NCI-H2227 treated with DMSO at 0.1 percent for 48 hours (cell line): Measurements from ENCODE around the gene FMNL2.

Experiments
- DNase-seq: peaks from one replicate; lab custom pipeline; 2025; lab: John Stamatoyannopoulos, UW

The FMNL2 gene

DNA sequence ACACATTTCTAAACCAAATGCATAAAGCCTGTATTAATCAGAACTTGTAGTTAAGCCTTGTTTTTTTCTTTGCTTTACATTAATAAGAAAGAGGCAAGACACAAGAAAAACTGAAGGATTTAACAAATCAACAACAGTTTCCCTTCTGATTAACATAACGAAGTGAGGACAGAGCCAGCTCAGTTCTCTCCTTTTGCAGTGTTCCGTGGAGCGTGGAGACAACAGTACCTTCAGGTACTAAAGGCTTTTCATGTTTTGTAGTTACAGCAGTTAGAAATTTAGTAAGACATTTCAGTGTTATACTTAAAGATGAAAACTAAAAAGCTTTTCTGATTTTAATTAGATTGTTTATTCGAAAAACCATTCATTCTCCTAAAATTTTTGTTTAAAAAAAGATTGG is 115.2 kb downstream of the FMNL2 start:
- no peak for DNase-seq

DNA sequence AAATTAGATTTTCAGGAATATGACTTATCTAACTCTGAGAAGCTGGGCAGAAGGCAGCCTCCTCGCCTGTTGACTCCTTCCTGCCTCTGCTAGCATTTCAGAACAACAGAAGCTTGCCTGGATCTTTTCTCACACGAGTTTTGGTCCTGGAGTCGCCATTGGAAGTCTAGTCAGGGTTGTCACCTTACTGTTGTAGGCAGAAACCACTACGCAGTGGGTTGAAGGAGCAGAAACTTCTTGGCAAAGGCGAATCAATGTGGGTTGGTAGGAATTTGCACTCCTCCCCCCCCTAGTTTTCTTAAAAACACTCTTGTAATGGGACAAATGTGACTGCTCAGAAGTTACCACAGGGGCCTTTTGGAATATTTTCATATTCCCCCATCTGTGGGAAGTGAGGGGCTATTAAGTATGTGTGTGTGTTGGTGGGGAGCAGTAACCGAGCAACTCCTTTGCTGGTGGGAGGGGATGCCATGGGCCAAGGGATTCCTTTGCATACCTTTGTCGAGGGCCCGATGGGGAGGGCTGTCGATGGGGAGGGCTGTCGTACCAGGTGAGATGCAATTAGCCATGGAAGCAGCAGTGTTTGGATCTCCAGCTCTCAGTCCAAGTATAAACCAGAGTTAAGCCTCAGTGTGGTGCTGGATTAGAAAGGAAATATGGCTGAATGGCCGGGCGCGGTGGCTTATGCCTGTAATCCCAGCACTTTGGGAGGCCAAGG is 117.4 kb downstream of the FMNL2 start:
- no peak for DNase-seq

DNA sequence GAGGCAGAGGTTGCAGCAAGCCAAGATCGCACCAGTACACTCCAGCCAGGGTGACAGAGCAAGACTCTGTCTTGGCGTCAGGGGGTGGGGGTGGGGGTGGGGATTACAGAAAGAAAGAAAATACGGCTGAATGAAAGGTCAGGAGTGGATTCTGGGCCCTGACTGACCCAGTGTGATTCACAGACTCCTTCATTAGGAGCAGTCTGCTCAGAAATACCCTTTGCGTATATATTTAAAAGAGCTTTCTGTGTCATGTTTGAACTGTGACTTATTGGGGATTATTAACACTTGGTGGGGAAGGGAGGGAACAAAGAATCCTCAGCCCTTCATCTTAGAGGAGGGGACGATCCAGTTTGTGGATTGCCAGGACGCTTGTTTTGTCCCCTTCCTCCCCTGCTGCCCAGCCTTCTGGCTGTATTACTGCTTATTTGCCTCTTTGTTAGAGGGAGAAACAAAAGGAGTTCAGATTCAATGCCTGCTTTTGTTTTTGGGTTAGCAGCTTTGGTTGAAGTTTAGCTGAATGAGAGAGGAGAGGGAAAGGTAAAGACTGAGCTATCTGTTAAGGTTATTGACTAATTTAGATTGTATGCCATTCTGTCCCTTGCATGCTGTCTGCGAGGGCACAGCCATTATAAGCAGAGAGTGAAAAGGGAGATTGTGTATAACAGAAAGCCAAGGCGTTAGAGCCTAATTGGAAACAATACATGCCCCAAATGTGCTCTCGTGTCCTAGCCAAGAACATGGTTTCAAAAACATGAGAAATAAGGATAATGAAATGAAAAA is 118.3 kb downstream of the FMNL2 start:
- no peak for DNase-seq

DNA sequence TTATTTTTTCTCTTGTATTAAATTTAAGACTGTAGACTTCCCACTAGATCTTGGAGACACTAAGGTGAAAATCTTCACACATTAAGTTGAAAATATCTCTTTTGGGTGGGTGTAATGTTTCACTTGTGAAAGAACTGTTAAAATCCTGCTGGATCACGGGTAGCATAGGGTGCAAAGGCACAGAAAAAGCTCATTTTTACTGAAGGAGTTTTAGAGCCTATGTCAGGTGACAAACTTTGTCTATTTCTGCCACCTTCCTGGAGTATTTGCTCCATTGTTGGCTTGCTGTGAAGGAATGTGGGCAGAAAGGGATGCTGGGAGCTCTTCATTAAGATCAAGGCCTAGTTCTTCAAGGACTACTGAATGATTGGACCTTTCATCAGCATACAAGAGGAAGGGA is 119.4 kb downstream of the FMNL2 start:
- DNase-seq: no peak

DNA sequence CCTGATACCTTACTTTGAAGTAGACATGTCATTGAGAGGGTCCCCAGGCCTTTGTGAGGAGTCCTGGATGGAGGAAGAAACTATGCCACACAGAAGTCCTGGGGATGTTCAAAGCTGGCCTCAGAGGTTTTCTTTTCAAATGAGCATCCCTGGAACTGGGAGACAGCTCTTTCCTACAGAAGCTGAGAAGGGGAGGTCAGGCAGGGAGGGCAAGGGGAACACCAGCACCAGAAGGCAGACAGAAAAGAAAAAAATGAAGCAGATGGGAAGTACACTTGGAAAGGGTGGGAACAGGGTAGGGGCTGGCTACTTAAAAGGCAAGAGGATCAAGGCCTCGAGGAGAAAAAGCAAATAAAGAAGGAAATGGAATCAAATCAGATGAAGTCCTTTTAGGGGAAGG is 120.0 kb downstream of the FMNL2 start:
- no peak for DNase-seq

DNA sequence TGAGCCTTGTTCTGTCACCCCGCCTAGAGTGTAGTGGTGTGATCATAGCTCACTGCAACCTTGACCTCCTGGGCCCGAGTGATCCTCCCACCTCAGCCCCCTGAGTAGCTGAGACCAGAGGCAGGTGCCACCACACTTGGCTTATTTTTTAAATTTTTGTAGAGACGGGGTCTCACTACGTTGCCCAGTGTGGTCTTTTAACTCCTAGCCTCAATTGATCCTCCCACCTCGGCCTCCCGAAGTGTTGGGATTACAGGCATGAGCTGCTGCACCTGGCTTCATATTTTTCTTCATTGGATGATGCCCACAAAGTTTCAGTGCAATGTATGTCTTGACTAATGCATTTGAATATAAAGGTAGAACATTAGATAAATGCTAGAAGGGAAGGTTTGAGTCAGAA is 120.8 kb downstream of the FMNL2 start:
- DNase-seq: no peak

DNA sequence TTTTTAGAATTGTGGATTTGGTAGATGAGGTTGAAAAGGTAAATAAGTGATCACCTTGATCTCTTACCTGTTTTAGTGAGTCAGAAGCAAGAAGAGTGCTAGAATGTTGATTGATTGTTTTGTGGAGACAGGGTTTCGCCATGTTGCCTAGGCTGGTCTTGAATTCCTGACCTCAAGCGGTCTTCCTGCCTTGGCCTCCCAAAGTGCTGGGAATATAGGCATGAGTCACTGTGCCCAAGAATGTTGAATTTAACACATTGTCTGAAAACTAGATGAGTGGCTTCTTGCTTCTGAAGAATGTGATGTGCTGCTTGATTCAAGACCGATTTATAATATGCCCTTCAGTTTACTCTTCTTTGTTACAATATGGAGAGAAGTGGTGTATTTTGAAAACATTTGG is 121.3 kb downstream of the FMNL2 start:
- DNase-seq: no peak

DNA sequence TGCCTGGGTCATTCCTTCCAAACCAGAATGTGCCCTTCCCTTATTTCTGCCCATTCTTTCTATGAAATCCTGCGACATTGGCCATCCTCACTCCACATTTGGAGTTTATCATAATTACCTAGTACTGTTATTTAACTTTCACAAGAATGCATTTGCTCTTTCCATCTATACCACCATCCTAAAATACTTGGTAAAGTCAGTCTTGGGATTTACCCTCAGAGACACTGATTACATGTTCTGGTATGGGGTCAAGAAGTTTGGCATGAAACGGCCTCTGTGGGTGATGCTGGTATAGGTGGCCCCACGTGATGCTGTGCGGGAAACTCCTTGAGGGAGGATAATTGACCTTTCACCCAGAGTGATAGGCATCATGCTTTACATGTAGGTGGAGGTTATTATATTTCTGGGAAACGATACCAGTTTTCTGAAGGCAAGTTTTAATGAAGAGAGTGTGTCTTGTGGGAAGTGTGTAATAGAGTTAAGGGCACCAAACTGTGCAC is 123.5 kb downstream of the FMNL2 start:
- DNase-seq: no peak

DNA sequence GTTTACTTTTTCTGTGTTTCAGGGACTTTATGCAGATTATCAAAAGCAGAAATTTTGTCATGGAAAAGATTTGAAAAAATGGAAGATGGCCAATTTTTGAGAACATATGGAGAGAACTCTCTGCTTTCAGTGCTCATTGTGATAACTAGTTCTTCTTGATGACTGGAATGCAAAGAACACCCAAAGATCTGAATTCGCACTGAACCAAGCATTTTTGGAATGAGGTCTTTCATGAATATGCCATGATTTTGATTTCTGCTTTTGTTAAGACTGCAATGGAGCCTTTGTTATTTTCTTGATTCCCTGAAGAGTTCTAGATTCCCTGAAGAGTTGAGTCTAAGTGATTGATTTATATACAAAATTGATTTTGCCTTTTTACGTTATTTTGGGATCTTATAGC is 124.1 kb downstream of the FMNL2 start:
- no peak for DNase-seq

DNA sequence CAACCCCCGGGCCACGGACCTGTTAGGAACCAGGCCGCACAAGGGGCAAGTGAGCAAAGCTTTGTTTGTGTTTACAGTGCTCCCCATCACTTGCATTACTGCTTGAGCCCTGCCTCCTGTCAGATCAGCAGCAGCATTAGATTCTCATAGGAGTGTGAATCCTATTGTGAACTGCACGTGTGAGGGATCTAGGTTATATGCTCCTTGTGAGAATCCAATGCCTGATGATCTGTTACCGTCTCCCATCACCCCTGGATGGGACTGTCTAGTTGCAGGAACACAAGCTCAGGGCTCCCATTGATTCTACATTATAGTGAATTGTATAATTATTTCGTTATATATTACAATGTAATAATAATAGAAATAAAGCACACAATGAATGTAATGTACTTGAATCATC is 125.6 kb downstream of the FMNL2 start:
- no peak for DNase-seq

DNA sequence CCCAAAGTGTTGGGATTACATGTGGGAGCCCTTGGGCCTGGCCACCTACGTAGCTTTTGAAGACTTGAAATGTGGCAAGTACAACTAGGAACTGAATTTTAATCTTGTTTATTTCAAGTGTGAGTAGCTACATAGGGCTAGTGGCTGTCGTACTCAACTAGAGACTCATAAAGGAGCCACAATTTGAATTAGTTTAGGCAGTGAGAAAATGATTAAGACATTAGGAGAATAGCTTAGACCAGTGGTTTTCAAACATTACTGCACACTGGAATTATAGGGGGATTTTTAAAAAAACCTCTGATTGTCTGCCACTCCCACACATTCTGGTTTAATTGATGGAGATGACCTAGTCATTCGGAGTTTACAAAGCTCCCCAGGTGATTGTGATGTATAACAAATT is 127.1 kb downstream of the FMNL2 start:
- DNase-seq: no peak

DNA sequence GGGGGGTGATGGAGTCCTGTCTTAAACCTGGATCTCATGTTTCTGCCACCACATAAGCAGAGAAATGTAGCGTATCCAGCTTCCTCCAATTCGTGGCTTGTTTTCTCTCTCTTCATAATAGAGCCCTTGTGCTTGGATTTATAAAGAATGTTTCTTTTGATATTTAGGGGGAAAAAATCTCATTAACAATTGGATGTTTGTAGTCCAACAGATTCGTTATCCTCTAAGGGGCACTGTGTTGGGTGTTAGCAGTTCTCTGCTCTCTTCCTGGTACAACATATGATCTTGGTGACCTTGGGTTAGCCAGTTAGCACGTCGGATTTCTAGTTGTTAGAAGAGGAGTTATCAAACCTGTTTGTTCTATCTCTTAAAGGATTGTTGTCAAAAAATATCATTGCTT is 127.8 kb downstream of the FMNL2 start:
- DNase-seq: no peak

DNA sequence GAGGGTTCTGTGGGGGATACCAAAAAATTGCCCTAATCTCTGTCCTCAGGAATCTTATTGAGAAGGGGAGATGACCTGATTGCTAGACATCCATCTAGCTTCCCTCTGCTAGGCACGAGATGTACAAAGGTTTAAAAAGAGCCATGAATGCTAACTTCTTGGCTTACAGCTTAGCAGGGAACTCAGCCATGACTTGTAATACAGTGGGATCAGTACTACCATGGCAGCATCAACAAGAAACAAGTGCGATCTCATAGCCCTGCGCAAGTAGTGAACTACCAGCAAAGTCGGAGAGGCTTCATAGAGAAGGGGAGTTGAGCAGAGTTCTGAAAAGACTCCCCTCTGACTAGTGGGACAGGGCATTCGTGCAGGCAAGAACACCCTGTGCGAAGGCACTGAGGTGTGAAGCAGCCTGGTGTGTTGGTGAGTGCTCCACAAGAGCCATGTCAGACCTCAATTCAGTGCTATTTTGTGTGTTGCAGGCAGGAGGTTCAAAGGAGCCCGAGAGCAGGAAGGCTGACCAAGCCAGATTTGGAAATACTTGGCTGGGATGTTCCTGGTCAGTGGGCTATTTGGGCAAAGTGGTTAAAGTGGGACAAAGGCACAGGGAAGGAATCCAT is 130.0 kb downstream of the FMNL2 start:
- DNase-seq: no peak

DNA sequence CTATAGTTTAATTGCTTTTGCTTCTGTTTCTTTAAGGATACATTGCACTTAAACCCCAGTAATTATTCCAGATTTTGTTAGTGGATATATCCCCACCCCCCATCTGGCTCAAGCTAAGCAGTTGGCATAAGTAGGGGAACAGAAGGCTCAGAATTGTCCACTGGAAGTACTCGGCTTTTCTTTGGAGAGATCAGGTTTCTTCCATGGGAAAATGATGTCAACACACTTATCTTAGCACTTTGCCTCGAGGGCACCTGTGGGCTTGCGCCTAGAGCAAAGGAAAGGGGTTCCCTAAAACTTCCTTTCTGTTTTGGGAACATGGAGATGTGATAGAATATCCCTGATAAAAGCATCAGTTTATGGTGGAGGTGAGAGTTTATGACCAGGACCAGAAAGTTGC is 130.6 kb downstream of the FMNL2 start:
- DNase-seq: no peak

DNA sequence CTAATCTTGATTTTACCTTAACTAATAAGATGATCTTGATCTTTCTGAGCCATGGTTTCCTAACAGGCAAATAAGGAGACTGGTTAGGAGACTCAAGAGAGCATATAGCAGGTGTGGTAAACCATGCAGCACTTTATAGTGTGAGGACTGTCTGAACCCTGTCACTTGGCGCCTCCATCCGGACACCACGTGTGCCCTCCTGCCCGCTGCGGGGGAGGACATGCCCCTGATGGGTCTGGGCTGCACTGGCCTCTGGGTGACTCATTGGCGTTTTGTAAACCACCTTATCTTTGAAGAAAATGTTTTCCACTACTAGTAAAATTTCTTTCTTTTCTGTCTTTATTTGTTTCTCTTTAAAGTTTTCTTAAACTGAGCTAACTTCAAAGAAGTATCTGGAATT is 131.1 kb downstream of the FMNL2 start:
- DNase-seq: no peak

DNA sequence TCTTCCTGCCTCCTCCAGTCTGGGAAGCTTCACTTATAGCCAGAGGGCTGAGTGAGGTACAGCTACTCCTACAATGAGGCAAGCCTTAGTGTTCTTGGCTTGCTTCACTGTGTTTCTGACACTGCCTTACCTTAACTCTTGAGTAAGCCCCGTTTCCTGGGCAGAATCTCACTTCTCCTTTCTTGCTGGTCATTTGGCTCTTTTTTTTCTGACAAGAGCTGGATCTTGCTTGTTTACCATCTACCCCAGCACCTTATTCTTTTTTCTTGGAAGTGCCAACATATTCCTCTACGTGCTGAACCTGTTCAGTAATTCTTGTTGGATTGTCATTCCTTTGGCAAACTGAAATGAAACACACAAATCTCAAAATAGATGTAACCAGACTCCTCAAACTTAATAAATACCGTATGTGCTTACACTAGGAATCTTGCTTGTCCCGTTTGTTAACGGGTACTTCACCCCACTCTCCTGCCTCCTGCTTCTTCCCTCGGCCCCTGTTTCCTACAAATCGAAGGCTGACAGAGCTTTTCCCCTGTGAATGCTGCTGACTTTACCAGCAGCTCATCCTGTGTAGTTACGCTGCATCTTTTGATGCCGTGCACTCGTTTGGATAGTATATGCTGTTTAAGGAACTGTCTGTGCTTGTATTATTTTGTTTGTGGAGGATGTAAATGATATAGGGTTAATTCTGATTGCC is 132.2 kb downstream of the FMNL2 start:
- no peak for DNase-seq

DNA sequence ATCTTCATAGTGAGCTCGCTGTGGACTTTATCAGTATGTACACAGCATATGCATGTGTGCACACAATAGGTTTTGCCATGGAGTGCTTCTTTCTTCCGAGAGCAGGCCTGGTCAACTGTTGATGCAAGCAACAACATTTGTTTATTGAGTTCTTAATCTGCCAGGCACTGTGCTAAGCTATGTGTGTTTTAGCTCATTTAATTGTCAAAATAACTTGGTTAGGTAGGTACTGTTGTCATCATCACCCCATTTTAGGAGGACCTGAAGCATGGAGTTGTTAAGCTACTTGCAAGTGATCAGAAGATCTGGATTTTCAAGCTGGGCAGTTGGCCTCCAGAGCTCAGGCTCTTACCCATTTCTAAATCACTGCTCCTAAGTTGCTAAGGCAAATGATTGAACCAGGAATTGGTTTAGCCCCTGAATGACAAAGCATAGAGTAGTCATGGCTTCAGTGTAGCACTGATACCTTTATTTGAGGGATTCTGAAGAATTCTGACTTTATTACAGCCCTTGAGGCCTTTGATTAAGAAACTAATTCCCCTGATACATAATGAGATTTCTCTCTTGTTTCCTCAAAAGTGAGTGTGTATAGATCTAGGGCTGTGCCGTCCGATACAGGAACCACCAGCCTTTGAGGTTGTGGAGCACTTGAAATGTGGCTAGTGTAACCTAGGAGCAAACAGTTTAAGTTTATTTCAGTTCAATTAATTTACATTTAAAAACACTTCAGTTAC is 132.9 kb downstream of the FMNL2 start:
- no peak for DNase-seq

DNA sequence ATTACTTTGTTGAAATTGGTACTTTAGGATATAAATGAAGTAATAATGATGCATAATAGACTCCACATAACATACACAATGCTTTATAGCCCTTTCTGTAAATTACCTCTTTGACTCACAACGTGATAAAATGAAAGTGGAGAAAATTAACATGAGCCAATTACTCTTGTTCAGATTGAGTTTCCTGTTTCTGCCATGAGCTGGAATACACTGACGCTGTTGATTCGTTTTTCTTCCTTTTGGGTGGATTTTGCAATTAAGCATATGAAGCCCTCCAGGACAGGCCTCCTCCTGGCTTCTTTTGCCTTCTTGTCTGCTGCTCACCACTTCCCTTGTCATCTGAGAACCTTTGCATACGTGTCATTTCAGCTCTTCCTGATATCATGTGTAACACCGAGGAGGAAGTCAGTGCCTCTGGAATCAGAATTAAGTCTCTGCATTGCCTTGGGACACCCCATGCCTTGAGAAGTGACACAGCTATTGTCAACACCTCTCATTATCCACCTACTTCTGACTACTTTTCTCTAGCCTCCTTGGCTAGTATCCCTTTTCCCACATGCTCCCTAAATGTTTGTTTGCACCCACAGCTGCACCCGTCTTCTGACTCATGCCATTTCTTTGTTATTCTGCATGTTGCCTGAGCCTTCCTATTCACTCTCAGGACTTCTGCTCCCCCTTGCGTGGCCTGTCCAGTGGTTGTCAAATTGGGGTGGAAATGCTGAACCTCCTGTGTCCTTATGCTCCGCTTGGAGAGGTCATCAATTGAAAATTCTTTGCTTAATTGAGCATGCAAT is 134.1 kb downstream of the FMNL2 start:
- DNase-seq: no peak

DNA sequence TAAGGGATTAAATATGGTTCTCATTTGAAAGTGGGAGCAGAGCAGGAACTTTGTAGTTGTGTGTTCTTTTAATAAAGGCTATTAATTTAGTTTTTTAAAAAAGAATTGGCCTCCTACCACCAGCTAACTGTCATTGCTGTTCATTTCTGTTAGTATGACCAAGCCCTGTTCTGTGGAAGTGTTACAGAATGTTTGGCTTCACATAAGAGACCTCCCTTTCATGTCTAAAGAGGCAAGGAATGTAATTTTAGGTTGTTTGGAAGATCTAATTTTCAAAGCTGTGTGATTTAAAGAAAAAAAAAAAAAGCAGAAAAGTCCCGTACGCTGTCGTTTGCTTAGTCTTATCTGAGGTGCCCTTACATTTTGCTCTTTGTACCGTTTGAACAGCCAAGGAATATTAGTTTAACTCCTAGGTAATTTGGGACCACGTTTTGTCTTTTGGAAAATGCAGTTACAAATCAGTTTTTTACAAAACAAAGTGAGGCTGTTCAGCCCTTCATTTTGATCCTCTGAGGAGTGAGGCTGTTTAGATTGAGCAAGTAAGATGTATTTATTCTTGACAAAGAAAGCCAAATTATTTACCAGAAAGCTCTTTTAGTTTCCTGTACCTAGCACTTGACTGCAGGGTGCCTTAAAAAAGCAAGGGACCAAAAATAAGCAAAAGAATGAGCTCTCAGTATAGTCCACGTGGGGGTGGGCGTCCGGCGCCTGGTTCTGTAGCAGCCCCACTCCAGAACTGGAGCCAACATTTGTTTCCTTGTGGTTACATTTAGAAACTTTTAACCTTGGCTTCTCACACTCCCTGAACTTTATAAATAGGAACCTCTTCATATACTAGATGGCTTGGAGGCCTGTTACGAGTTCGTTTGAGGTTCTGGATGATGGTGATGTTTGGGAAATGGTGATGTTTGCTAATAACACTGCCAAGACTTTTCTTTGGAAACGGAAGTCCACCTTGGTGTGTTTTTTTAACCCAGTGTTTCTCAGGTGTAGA is 136.2 kb downstream of the FMNL2 start:
- DNase-seq: no peak

DNA sequence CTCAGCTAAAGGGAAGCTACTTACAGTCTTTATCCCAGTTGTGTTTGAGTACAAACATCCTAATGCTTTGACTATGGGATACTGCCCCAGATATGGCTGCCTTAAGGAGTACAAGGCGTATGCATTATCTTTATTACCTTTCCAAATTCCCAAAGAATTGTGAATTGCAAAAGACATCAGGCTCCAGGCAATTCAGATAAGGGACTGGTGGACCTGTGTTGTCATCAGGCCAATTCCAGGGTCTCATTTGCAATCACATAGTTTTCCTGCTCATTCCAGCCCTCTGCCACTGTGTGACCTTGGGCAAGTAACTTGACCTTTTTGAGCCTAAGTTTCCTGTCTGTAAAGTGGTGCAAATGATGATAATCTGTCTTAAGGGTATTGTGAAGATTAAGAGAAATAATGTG is 137.5 kb downstream of the FMNL2 start:
- DNase-seq: no peak
